GM19238 (cell line): Measurements from ENCODE around the gene GNL1.
"Not testable (repeated sequence)": the region's sequence is repeated elsewhere in the genome, so short reads cannot be mapped to it uniquely, and the experiment has no call there.

Source experiments
- DNase-seq: peaks from one replicate; pipeline ENCODE4 v3.0.0; 2011; ENCODE audit warnings: low spot score; ENCODE audit not compliant: insufficient read length

Gene GNL1

GRCh38 chr6:30533460-30534294, 22.6 kb downstream of the GNL1 start:
- DNase-seq: no peak

GRCh38 chr6:30530014-30530413, 26.3 kb downstream of the GNL1 start:
- no peak for DNase-seq

GRCh38 chr6:30529349-30529875, 26.9 kb downstream of the GNL1 start:
- DNase-seq: not testable (repeated sequence)

GRCh38 chr6:30526444-30526843, 29.8 kb downstream of the GNL1 start:
- not testable (repeated sequence) for DNase-seq

DNA sequence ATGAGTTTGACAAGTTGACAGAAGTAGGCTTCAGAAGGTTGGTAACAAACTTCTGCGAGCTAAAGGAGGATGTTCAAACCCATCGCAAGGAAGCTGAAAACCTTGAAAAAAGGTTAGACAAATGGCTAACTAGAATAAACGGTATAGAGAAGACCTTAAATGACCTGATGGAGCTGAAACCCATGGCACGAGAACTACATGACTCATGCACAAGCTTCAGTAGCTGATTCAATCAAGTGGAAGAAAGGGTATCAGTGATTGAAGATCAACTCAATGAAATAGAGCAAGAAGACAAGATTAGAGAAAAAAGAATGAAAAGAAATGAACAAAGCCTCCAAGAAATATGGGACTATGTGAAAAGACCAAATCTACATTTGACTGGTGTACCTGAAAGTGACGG, 34.3 kb downstream of the GNL1 start:
- not testable (repeated sequence) for DNase-seq

DNA sequence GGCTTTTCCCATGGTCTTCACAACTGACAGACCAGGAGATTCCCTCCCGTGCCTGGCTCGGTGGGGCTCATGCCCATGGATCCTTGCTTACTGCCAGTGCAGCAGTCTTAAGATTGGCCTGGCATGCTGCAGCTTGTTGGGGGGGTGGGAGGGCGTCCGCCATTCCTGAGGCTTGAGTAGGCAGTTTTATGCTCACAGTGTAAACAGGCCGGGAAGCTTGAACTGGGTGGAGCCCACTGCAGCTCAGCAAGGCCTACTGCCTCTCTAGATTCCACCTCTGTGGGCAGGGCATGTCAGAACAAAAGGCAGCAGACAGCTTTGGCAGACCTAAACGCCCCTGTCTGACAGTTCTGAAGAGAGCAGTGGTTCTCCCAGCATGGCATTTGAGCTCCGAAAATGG, 35.2 kb downstream of the GNL1 start:
- not testable (repeated sequence) for DNase-seq

GRCh38 chr6:30520522-30520921, 35.8 kb downstream of the GNL1 start:
- DNase-seq: no peak

DNA sequence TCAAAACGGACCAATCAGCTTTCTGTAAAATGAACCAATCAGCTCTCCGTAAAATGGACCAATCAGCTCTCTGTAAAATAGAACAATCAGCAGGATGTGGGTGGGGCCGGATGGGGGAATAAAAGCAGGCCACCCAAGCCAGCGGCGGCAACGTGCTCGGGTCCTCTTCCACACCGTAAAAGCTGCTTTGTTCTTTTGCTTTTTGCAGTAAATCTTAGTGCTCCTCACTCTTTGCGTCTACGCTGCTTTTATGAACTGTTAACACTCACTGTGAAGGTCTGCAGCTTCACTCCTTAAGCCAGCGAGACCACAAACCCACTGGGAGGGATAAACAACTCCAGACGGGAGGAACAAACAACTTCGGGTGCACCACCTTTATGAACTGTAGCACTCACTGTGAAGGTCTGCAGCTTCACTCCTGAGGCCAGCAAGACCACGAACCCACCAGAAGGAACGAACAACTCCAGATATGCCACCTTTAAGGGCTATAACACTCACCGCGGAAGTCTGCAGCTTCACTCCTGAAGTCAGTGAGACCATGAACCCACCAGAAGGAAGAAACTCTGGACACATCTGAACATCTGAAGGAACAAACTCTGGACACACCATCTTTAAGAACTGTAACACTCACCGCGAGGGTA, 37.7 kb downstream of the GNL1 start:
- not testable (repeated sequence) for DNase-seq

DNA sequence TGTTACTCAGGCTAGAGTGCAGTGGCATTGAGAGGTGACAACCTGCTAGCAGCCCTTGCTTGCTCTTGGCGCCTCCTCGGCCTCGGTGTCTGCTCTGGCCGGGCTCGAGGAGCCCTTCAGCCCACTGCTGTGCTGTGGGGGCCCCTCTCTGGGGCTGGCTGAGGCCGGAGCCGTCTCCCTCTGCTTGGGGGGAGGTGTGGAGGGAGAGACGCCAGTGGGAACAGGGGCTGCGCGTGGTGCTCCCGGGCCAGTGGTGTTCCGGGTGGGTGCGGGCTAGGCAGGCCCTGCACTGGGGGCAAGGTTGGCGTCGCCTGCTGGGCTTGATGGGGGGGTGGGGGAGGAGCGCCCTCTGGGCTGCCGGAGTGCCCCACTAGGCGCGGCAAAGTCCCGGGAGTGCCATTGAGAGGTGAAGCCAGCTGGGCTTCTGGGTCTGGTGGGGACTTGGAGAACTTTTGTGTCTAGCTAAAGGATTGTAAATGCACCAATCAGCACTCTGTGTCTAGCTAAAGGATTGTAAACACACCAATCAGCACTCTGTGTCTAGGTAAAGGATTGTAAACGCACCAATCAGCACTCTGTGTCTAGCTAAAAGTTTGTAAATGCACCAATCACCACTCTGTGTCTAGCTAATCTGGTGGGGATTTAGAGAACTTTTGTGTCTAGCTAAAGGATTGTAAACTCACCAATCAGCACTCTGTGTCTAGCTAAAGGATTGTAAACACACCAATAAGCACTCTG, 38.4 kb downstream of the GNL1 start:
- not testable (repeated sequence) for DNase-seq

DNA sequence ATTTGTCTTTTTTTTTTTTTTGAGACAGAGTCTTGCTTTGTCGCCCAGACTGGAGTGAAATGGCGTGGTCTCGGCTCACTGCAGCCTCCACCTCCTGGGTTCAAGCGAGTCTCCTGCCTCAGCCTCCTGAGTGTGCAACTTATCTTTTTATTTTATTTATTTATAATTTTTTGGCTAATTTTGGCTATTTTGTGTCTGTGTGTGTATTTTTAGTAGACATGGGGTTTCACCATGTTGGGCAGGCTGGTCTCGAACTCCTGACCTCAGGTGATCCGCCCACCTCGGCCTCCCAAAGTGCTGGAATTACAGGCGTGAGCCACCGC, 39.6 kb downstream of the GNL1 start:
- not testable (repeated sequence) for DNase-seq

DNA sequence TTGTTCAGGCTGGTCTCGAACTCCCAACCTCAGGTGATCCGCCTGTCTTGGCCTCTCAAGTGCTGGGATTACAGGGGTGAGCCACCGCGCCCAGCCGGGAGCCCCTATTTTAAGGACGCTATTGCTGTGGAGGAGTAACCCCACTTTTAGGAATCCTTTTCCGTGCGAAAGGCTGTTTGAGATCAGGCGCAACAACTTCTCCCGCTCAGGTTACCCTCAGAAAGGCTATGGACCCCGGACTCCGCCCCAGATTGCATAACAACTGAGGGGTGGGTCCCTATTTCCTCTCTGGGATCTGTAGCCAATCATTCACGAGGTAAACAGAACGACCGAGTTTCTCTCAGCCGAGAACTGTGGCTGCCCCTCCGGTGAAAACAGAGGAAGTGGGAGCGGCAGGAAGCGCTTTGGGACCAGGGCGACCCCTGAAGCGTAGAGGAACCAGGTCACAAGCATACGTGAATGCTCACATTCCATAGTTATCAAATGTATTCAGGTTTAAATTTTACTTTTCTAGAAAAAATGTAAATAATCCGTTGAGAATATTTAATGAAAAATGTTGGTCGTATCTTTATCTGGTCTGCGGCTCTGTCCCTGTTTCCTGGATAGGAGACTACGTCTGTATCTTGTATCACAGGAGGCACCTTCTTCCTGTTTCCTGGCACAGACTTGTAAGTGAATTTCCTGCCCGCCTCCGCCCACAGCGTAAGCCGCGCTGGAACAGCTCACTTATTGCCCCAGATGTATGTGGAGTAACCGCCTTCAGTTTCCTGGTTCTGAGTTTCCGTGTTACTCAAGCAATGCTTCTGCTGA, 40.1 kb downstream of the GNL1 start:
- DNase-seq: peak; percentile 62

DNA sequence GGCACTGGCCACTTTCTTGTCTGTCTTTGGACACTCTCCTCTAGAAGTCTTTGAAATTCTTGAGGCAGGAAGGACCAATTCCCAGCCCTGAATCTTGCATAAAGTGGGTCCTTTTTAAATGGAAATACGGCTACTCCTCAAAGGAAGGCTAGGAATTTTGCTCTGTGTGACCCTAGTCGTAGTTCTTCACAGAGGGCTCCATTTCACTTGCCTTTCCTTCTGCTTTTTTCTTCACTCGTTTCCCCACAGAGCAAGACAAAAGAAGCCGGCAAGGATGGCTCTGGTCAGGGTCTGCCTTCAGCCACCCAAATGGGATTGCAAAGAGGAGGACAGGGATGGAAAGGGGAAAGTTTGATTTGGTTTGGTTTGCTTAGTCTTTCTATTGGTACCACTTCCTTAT, 41.2 kb downstream of the GNL1 start:
- DNase-seq: no peak

DNA sequence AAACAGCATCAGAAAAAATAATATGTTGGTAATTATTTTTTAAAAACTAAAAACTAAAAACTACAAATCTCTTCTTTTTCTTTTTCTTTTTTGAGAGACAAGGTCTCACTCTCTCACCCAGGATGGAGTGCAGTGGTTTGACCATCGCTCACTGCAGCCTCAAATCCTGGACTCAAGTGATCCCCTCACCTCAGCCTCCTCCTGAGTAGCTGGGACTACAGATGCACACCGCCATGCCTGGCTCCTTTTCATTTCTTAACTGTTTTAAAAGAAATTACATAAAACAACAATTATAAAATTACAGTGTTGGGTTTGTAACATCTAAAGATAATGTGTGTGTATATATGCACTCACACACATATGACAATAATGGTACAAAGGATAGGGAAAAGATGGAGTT, 42.8 kb downstream of the GNL1 start:
- no peak for DNase-seq

DNA sequence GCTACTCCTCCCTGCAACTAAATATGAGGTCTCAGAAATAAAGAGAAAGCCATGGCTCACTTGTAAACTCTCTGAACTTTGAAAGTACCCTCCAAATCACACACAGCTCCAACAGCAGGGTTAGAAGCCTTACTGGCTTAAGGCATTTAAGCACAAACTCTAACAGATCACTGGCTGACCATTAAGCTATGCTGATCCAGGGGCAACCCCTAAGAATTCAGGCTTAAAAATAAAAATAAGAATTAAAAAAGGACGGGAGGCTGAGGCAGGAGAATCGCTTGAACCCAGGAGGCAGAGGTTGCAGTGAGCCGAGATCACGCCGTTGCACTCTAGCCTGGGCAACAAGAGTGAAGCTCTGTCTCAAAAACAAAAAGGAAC, 45.1 kb downstream of the GNL1 start:
- DNase-seq: no peak

GRCh38 chr6:30510419-30511168, 45.7 kb downstream of the GNL1 start:
- DNase-seq: no peak

DNA sequence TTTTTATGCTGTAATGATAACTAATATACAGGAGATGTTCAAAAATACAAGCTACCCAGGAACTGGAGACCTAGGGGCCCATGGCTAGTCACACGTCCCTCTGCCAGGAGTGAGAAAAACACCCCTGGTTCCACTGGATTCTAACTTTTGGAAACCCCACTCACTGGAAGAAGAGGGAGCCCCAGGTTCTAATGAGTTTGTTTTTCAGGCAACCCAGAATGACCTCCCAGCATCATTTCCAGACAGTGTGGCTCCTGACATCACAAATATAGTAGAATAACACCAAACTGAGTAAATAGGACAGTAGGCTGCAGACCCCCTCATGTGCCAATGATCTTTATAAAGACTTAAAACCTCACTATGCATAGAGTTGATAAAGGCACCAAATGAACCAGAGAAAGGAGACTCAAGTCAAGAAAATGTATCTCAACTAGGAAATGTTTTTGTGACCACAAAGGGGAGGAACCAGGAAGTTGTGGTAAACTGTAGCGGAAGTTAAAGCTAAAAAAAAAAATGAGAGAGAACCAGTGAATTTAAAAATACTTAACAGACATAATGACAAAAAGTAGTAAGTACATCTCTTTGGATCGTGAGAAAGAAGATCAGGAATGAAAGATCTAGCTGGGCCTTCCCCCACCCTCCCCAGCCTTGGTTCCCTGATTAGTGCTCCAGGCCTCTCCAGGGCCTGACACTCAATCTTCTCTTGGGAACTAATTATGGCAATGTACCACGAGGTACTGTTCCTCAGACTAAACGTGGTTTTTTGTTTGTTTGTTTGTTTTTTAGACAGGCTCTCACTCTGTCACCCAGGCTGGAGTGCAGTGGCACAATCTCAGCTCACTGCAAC, 47.2 kb downstream of the GNL1 start:
- no peak for DNase-seq

DNA sequence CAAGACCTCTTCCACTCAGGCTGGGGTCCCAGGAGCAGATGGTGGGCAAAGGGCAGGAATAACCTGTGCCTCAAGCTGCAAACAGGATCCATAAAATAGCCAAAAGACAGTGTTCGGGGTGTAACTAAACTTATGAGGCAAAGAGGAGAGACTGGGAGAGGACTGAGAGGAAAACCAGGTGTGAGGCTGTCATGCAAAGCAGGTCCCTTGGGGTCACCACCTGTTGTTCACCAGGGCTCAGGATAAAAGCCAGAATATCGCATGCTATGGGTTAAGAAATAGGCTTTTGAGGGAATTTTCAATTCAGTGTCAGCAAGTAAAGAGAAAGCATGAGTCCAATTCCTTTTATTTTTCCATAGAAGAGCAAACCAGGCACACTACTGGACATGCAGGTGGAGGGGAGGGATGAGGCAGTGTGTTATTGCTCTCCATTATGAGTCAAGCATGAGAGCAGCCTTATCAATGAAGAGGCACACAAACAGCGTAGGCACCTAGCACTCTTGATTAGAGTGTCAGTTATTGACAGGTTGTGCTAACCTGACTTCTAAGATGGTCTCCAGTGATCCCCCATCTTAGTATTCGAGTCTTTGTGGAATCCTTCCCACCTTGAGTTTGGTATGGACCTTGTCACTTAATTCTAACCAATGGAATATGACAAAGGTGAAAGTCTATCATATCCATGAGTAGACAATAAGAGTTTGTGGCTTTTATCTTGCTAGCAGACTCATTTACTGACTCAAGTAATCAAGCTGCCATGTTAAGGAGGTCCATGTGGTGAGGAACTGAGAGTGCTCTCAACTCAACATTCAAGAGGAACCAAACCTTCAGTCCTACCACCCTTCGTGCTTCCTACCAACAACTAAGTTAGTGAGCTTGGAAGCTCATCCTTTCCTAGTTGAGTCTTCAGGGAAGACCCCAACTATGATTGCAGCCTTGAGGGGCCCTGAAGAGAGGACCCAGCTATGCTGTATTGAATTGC, 48.2 kb downstream of the GNL1 start:
- DNase-seq: no peak
